Activated T-helper 17 cell treated with anti-CD3 and anti-CD28 coated beads, Interleukin-2, amount 50 U/mL, for 72 hours (primary cell): ENCODE results near the gene ARL14. TPM values are rescaled to one million over a fixed set of nuclear protein-coding genes. Genes with fewer than 3 reads are reported as not detected.

ENCODE experiments used
- ATAC-seq: fragments of 150-1000 bp; cut with Tn5 transposase; replicated peaks from 2 replicates; pipeline ENCODE4 v1.10.0; 2021; ENCODE audit warnings: mild to moderate bottlenecking, moderate library complexity
- H3K27ac Mint-ChIP-seq: one replicate; pipeline ENCODE4 v1.8.0; 2022; ENCODE audit warnings: mixed read lengths
- H3K27me3 Mint-ChIP-seq: one replicate; pipeline ENCODE4 v1.8.0; 2022; ENCODE audit warnings: mixed read lengths
- H3K36me3 Mint-ChIP-seq: one replicate; pipeline ENCODE4 v1.8.0; 2022; ENCODE audit warnings: low read depth, mild to moderate bottlenecking, mixed read lengths
- H3K4me1 Mint-ChIP-seq: one replicate; pipeline ENCODE4 v1.8.0; 2022; ENCODE audit warnings: mixed read lengths
- H3K4me3 Mint-ChIP-seq: one replicate; pipeline ENCODE4 v1.8.0; 2022; ENCODE audit warnings: mild to moderate bottlenecking, mixed read lengths
- H3K9me3 Mint-ChIP-seq: one replicate; pipeline ENCODE4 v1.8.0; 2022; ENCODE audit warnings: mixed read lengths
- total RNA-seq, 2 donors: library from RNA; stranded (reverse); gene quantifications; one replicate each; pipeline ENCODE4 v1.2.3, GENCODE V29; 2022

ARL14 gene
- total RNA-seq, 2 donors from 2014 or later, result not detected

- H3K27me3 Mint-ChIP-seq, result no peaks in the 10 kb centered on the region
- H3K27ac Mint-ChIP-seq, result peak overlapping the region; percentile 87
- H3K4me1 Mint-ChIP-seq, result peaks cover 8% of the 10 kb centered on the region
- H3K9me3 Mint-ChIP-seq, result no peaks in the 10 kb centered on the region
- peak overlapping the region; percentile 63 for H3K4me3 Mint-ChIP-seq
- ATAC-seq, result peak; percentile 89
- H3K36me3 Mint-ChIP-seq, result no peaks in the 10 kb centered on the region
Measured at GRCh38 chr3:160665784-160666526, 11.0 kb upstream of the ARL14 start.

GRCh38 chr3:160667452-160667851, 9.5 kb upstream of the ARL14 start:
- ATAC-seq, result peak; percentile 63
- Mint-ChIP-seq H3K36me3 (no peaks in the 10 kb centered on the region), H3K27me3 (no peaks in the 10 kb centered on the region), H3K4me1 (peaks cover 8% of the 10 kb centered on the region), H3K9me3 (no peaks in the 10 kb centered on the region), H3K4me3 (no peak overlapping the region), H3K27ac (no peak overlapping the region)

GRCh38 chr3:160668454-160668853, 8.5 kb upstream of the ARL14 start:
- no peak for ATAC-seq
- Mint-ChIP-seq H3K4me3 (no peak overlapping the region), H3K4me1 (peaks cover 8% of the 10 kb centered on the region), H3K36me3 (no peaks in the 10 kb centered on the region), H3K9me3 (no peaks in the 10 kb centered on the region), H3K27ac (no peak overlapping the region), H3K27me3 (no peaks in the 10 kb centered on the region)

- Mint-ChIP-seq H3K36me3 (no peaks in the 10 kb centered on the region), H3K4me1 (peaks cover under 1% of the 10 kb centered on the region), H3K27me3 (no peaks in the 10 kb centered on the region), H3K4me3 (no peak overlapping the region), H3K27ac (no peak overlapping the region), H3K9me3 (no peaks in the 10 kb centered on the region)
- no peak for ATAC-seq
Measured at GRCh38 chr3:160671231-160671630, 5.7 kb upstream of the ARL14 start.

DNA sequence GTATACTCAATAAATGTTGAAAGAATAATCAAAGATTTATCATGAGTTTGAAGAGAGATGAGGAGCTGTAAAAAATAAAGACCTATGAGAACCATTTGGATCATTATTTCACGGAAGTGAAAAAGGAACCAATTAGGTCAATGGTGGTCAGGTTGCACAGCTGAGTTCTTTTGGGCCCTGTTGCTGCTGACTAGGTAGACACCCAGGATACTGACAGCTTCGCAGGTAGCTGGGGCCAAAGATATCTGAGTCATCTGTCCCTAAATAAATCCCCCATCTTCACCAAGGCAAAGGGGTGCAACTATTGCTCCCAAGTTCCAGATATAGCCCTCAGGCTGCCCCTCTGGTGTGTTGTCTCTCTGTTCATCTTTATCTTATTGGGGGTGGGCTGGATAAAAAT, 5.0 kb upstream of the ARL14 start:
- H3K4me3 Mint-ChIP-seq, result no peak overlapping the region
- no peak for ATAC-seq
- no peaks in the 10 kb centered on the region for H3K27me3 Mint-ChIP-seq
- no peaks in the 10 kb centered on the region for H3K36me3 Mint-ChIP-seq
- no peaks in the 10 kb centered on the region for H3K9me3 Mint-ChIP-seq
- H3K27ac Mint-ChIP-seq, result no peak overlapping the region
- no peaks in the 10 kb centered on the region for H3K4me1 Mint-ChIP-seq

GRCh38 chr3:160673188-160673587, 3.8 kb upstream of the ARL14 start:
- Mint-ChIP-seq H3K27ac (no peak overlapping the region), H3K4me3 (no peak overlapping the region), H3K27me3 (no peaks in the 10 kb centered on the region), H3K4me1 (no peaks in the 10 kb centered on the region), H3K36me3 (no peaks in the 10 kb centered on the region), H3K9me3 (no peaks in the 10 kb centered on the region)
- no peak for ATAC-seq

DNA sequence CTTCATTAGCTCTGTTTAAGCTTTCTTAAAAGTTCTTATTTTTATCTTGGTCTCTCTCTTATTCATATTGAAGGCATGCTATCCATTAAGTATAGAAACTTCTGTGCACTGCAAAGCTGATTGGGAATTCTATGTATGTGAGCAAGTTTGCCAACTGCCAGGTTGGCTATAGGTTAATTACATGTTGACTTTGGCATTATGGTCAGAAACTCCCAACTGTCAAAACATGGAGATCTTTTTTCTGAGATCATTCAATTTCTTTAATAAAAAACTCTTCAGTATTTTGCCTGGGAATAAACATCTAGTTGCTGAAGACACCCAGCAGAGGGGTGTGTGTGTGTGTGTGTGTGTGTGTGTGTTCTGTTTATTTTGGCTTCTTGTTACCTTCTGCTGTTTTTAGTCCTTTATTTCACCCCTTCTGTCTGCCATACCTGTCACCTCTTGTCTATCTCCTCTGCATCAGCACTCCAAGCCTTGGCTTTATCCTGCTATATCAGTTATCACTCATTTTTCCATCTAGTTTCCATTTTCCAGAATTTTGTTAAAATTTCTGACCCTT, 1.3 kb upstream of the ARL14 start:
- no peaks in the 10 kb centered on the region for H3K36me3 Mint-ChIP-seq
- no peak for ATAC-seq
- H3K4me3 Mint-ChIP-seq, result no peak overlapping the region
- H3K4me1 Mint-ChIP-seq, result no peaks in the 10 kb centered on the region
- H3K27me3 Mint-ChIP-seq, result peaks cover 6% of the 10 kb centered on the region
- H3K27ac Mint-ChIP-seq, result no peak overlapping the region
- no peaks in the 10 kb centered on the region for H3K9me3 Mint-ChIP-seq

DNA sequence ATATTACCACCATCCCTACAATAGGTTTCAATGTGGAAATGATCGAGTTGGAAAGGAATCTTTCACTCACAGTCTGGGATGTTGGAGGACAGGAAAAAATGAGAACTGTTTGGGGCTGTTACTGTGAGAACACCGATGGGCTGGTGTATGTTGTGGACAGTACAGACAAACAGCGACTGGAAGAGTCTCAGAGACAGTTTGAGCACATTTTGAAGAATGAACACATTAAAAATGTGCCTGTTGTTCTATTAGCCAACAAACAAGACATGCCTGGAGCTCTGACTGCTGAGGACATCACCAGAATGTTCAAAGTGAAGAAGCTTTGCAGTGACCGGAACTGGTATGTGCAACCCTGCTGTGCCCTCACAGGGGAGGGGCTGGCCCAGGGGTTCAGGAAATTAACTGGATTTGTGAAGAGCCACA, 510 bp downstream of the ARL14 start:
- no peaks in the 10 kb centered on the region for H3K9me3 Mint-ChIP-seq
- H3K4me3 Mint-ChIP-seq, result no peak overlapping the region
- H3K27me3 Mint-ChIP-seq, result peaks cover 7% of the 10 kb centered on the region
- ATAC-seq, result no peak
- no peak overlapping the region for H3K27ac Mint-ChIP-seq
- H3K36me3 Mint-ChIP-seq, result no peaks in the 10 kb centered on the region
- no peaks in the 10 kb centered on the region for H3K4me1 Mint-ChIP-seq

DNA sequence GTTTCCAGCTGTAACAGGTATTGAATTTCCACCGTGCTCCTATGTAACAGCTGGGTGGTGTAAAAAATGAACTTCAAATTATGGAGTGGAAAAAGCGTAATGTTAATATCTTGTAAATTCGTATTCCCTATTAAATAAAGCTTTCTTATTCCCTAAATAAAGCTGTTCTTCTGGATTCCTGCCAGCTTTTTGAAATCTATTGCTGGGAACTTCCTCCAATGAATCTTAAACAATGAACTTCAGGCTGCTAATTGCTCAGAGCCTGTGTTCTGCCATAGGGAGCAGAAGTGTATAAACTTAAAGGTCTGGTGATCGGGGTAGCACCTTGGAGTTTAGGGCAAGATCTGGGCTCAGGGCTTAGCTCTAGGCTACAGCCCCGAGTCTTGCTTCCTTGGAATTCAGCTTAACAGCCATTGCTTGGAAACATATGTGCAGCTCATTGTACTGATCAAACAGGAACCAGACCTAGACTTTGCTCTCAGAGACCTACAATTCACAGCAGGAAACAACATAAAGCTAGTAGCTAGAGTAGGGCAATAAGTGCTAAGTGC, 1.4 kb downstream of the ARL14 start:
- peaks cover 7% of the 10 kb centered on the region for H3K27me3 Mint-ChIP-seq

DNA sequence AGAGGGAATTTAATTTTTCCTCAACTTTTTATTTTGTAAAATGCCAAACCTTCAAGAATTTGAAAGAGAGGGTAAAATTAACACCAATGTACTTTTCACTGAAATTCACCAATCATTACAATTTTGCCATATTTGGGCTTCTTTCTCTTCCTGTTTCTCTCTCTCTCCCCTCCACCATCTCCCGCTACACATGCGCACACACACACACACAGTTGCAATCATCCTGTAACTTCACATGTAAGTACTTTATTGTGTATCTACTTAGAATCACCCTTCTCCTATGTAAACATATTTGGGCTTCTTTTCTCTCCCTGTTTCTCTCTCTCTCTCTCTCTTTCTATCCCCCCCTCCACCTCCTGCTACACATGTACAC, 7.4 kb downstream of the ARL14 start:
- Mint-ChIP-seq H3K27ac (no peak overlapping the region), H3K36me3 (no peaks in the 10 kb centered on the region), H3K4me1 (no peaks in the 10 kb centered on the region), H3K4me3 (no peak overlapping the region), H3K27me3 (peaks cover 7% of the 10 kb centered on the region), H3K9me3 (no peaks in the 10 kb centered on the region)
- ATAC-seq, result no peak

More for the DNA sequence above, 1.4 kb downstream of the ARL14 start:
- Mint-ChIP-seq H3K9me3 (no peaks in the 10 kb centered on the region), H3K36me3 (no peaks in the 10 kb centered on the region), H3K4me3 (no peak overlapping the region), H3K4me1 (no peaks in the 10 kb centered on the region), H3K27ac (no peak overlapping the region)
- ATAC-seq, result no peak

GRCh38 chr3:160685144-160685766, 8.3 kb downstream of the ARL14 start:
- ATAC-seq, result no peak
- H3K27ac Mint-ChIP-seq, result no peak overlapping the region
- H3K9me3 Mint-ChIP-seq, result no peaks in the 10 kb centered on the region
- H3K27me3 Mint-ChIP-seq, result peaks cover 7% of the 10 kb centered on the region
- no peaks in the 10 kb centered on the region for H3K4me1 Mint-ChIP-seq
- H3K4me3 Mint-ChIP-seq, result no peak overlapping the region
- no peaks in the 10 kb centered on the region for H3K36me3 Mint-ChIP-seq

- ATAC-seq, result no peak
- no peaks in the 10 kb centered on the region for H3K4me1 Mint-ChIP-seq
- H3K9me3 Mint-ChIP-seq, result no peaks in the 10 kb centered on the region
- no peaks in the 10 kb centered on the region for H3K36me3 Mint-ChIP-seq
- no peak overlapping the region for H3K27ac Mint-ChIP-seq
- no peak overlapping the region for H3K4me3 Mint-ChIP-seq
- peaks cover 3% of the 10 kb centered on the region for H3K27me3 Mint-ChIP-seq
Measured at GRCh38 chr3:160686955-160687535, 10.1 kb downstream of the ARL14 start.

DNA sequence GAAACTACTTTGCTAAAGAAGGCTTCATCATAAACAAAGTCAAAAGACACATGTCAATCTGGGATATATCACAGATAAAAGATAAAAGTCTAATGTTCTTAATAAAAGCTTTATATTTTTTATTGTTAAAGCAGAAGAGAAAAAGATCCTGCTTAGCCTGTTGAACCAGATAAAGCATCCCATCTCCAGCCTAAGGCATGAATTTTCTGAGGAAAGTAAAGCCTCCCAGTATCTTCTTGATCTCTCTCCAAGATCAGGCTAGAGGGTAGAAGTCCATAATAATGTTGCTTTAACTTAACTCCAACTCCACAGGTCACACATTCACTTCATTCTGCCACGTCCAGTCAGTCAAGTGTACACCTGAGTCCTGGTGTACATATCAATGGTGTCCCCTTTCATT, 14.2 kb downstream of the ARL14 start:
- H3K4me1 Mint-ChIP-seq, result peaks cover 6% of the 10 kb centered on the region
- H3K9me3 Mint-ChIP-seq, result no peaks in the 10 kb centered on the region
- no peak overlapping the region for H3K27ac Mint-ChIP-seq
- H3K36me3 Mint-ChIP-seq, result no peaks in the 10 kb centered on the region
- ATAC-seq, result no peak
- H3K27me3 Mint-ChIP-seq, result no peaks in the 10 kb centered on the region
- no peak overlapping the region for H3K4me3 Mint-ChIP-seq

DNA sequence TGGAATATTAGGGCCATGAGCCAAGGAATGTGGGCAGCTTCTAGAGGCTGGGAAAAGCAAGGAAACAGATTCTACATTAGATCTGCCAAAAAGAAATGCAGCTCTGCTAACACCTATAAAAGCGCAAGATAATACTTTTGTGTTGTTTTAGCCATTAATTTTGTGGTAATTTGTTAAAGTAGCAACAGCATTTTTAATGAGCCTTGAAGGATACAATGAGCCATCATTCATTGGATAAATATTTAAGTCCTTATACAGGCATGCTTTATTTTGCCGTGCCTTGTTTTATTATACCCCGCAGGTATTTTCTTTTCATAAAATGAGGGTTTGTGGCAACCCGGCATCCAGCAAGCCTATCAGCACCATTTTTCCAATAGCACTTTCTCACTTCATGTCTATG, 15.0 kb downstream of the ARL14 start:
- ATAC-seq, result no peak
- Mint-ChIP-seq H3K9me3 (no peaks in the 10 kb centered on the region), H3K4me1 (peaks cover 6% of the 10 kb centered on the region), H3K36me3 (no peaks in the 10 kb centered on the region), H3K27me3 (no peaks in the 10 kb centered on the region), H3K27ac (no peak overlapping the region), H3K4me3 (no peak overlapping the region)

GRCh38 chr3:160693191-160693590, 16.2 kb downstream of the ARL14 start:
- Mint-ChIP-seq H3K27me3 (no peaks in the 10 kb centered on the region), H3K4me1 (peaks cover 11% of the 10 kb centered on the region), H3K27ac (no peak overlapping the region), H3K36me3 (no peaks in the 10 kb centered on the region), H3K4me3 (peak overlapping the region; percentile 41), H3K9me3 (no peaks in the 10 kb centered on the region)
- no peak for ATAC-seq
